ENCODE measurements around the gene PCDH15.

GRCh38 chr10:54665095-54665494, 135.9 kb downstream of the PCDH15 start:
- TF ChIP-seq MAX (CRISPR knock-in tag; IDR thresholded peaks at IDR 0.05) (no peak), ZNF219 (CRISPR knock-in tag; IDR thresholded peaks at IDR 0.05; ENCODE audit: borderline replicate concordance) (no peak), CTCF (IDR thresholded peaks at IDR 0.05) (no peak)
- TF ChIP-seq, protein P1, sequence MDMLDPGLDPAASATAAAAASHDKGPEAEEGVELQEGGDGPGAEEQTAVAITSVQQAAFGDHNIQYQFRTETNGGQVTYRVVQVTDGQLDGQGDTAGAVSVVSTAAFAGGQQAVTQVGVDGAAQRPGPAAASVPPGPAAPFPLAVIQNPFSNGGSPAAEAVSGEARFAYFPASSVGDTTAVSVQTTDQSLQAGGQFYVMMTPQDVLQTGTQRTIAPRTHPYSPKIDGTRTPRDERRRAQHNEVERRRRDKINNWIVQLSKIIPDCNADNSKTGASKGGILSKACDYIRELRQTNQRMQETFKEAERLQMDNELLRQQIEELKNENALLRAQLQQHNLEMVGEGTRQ (CRISPR knock-in tag; IDR thresholded peaks at IDR 0.05), result no peak

Measured in WTC11 (cell line).